D721Med (cell line): ENCODE data around the gene FMN1.

ENCODE experiments used
- DNase-seq: peaks from one replicate; pipeline ENCODE4 v3.0.0; 2011; ENCODE audit warnings: low spot score; ENCODE audit not compliant: insufficient read length
- FAIRE-seq: peaks from 2 replicates; lab custom pipeline; 2011; peaks lifted over from hg19 to GRCh38; lab: Jason Lieb, UNC
- CTCF ChIP-seq: IDR thresholded peaks from 2 replicates; pipeline ENCODE4 v1.5.1; 2012; ENCODE audit warnings: mild to moderate bottlenecking, control low read depth; ENCODE audit not compliant: insufficient read depth; ENCODE audit errors: missing control alignments

Gene FMN1

GRCh38 chr15:33095641-33096040, 98.9 kb downstream of the FMN1 start:
- no peak for DNase-seq
- FAIRE-seq = no peak
- no peak for TF ChIP-seq CTCF

- DNase-seq = no peak
- FAIRE-seq = no peak
- no peak for TF ChIP-seq CTCF
These were observed 100.2 kb downstream of the FMN1 start for GRCh38 chr15:33094336-33094735.

DNA sequence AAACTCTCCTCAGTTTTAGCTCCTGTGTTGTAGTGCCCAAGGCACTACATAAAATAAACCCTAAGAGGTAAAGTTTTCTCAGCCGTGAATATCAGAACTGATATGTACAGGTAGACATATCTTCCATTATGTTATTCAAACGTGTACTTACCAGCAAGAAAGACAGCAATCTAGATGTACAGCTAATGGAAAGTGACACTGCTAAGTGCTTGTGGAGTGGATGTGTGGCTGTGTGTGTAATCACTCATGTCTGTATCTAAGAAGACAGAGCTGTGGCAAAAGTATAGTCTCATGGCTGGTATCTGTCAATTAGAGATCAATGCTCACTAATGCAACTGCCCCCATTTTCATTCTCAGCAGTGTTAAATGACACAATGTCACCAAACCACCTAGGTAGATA, 101.3 kb downstream of the FMN1 start:
- no peak for FAIRE-seq
- TF ChIP-seq CTCF = no peak
- DNase-seq = no peak

GRCh38 chr15:33091983-33092693, 102.4 kb downstream of the FMN1 start:
- FAIRE-seq = no peak
- DNase-seq = no peak

DNA sequence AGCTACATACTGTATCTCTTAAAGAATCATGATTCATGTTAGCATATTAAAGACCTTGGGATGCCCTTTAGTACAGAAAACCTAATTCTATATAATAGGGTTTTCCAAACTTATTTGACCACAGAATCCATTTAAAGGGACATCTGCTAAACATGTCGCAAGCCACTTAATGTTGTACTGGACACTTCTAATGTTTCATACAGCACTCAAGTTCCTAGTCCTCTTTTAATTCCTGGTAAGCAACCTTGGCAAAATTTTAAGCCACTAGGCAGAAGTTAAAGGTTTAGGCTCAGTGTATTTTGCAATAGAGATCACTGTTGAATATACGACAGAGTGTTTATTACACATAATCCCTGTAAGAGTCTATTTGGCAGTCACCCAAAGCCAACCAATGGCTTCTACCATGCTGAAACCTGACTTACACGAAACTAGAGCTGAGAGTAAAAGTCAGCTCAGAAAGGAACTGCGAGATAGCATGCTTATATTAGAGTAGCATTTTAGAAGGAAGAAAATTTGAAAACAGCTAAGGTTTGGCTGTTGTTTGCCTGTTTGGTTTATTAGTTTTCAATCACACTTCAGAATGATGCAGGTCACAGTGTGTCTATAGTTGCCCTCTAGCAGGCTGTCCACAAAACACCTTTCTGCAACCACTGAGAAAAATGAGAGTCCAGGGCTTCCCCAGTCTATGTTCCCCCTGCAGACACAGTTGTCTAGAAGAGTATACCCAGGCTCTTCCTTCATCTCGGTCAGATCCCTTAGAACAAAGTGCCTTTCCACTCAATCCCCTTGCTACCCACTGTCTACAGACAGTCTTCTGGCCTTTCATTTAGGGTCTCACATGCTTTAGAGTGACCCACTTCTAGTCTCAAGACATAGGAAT, 104.4 kb downstream of the FMN1 start:
- no peak for FAIRE-seq
- DNase-seq = no peak
- TF ChIP-seq CTCF = no peak

More at GRCh38 chr15:33091983-33092693, 102.4 kb downstream of the FMN1 start:
- no peak for TF ChIP-seq CTCF

GRCh38 chr15:33089165-33089877, 105.2 kb downstream of the FMN1 start:
- FAIRE-seq = no peak
- no peak for DNase-seq
- no peak for TF ChIP-seq CTCF
